ENCODE measurements around the gene EIF4EBP3. TPM values are rescaled to one million over a fixed set of nuclear protein-coding genes. Genes with fewer than 3 reads are reported as not detected.
A peak's percentile ranks its signal among the peaks of the same experiment; 100 is the strongest.

EIF4EBP3 gene
- total RNA-seq, 1 donor from 2014 or later: 9.2 TPM

DNA sequence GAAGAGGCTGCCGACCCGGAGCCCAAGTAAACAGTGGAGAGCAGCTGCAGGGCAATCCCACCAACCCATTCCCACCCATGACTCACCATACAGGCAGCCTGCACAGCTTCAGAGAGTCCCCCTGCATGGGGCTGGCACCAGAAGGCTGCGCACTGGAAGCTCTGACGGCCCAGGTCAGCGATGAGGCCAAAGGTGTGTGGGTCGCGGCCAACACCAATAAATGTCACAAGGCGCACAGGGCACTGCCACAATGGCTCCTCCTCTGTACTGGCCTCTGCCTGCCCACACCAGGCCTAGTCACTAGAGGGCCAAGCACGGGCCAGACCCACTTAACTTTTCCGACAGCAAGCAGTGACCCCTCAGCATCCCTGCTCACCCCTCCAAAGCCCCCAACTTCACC is 12.8 kb downstream of the EIF4EBP3 start:
- Mint-ChIP-seq H3K4me1 (ENCODE audit: low read depth) (peaks cover 31% of the 10 kb centered on the region), H3K9me3 (no peaks in the 10 kb centered on the region), H3K27me3 (ENCODE audit: low read depth) (no peaks in the 10 kb centered on the region), H3K36me3 (ENCODE audit: low read depth) (peaks cover 30% of the 10 kb centered on the region), H3K27ac (no peak overlapping the region), H3K4me3 (ENCODE audit: low read depth) (no peak overlapping the region)
- intact Hi-C loops (cut with micrococcal nuclease): no loop called here
- no peak for DNase-seq (ENCODE audit: low spot score)

DNA sequence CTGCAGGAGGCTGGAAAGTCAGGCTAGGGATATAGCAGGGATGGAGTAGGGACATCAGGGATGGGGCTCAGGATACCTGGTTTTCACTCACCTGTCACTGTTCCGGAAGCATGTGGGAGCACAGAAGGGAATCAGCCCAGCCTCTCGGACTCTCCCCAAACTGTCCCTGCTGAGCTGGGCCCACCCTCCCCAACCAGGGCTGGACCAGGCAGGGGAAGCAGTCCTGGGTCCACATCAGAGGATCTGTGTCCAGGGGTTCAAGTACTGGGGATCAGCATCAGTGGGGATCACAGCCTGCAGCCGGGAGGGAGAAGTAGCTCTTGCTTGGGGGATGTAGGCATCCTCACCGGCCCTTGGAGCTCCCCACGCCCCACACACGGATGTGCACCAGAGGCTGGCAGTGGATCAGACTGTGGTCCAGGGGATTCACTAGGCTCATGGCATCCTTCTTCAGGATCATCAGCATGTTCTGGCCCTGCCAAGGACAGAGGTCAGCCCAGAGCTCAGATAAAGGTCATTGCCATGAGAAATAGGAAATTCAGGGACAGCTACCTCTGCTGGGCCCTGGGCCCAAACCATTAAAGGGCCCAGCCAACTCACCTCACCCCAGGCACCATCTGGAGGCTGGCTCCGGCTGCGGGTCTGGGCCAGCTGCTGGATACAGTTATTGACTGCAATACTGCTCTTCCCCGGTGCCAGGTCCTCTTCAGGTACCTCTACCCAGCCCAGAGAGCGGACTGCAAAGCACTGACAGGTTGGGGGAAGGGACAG is 14.5 kb downstream of the EIF4EBP3 start:
- Mint-ChIP-seq H3K4me1 (ENCODE audit: low read depth) (peaks cover 29% of the 10 kb centered on the region), H3K36me3 (ENCODE audit: low read depth) (peaks cover 28% of the 10 kb centered on the region), H3K27me3 (ENCODE audit: low read depth) (no peaks in the 10 kb centered on the region), H3K27ac (no peak overlapping the region), H3K9me3 (no peaks in the 10 kb centered on the region), H3K4me3 (ENCODE audit: low read depth) (no peak overlapping the region)
- no peak for DNase-seq (ENCODE audit: low spot score)
- intact Hi-C loops (cut with micrococcal nuclease): no loop called here

DNA sequence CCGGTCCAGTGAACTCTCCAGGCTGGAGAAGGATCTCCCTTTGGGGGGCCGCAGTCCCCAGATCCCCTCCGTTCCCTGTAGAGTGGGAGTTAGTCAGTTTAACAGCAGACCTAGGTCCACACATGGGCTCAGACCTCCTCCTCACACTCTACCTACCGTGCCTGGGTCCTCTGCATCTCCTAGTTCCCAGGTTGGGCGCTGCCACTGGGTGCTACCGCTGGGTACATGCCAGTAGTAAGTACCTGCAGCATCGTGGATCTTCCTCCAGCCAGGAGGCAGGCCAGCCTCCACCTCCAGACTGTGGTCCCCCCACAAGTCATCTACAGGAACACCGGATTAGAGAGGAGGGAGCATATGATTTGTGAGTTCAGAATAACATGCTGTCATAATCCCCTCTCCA is 16.1 kb downstream of the EIF4EBP3 start:
- H3K27ac Mint-ChIP-seq: peak overlapping the region; percentile 89
- no peaks in the 10 kb centered on the region for H3K9me3 Mint-ChIP-seq
- peaks cover 25% of the 10 kb centered on the region for H3K4me1 Mint-ChIP-seq (ENCODE audit: low read depth)
- H3K4me3 Mint-ChIP-seq (ENCODE audit: low read depth): peak overlapping the region; percentile 96
- no peak for DNase-seq (ENCODE audit: low spot score)
- intact Hi-C loops (cut with micrococcal nuclease): no loop called here
- H3K27me3 Mint-ChIP-seq (ENCODE audit: low read depth): no peaks in the 10 kb centered on the region
- peaks cover 37% of the 10 kb centered on the region for H3K36me3 Mint-ChIP-seq (ENCODE audit: low read depth)

DNA sequence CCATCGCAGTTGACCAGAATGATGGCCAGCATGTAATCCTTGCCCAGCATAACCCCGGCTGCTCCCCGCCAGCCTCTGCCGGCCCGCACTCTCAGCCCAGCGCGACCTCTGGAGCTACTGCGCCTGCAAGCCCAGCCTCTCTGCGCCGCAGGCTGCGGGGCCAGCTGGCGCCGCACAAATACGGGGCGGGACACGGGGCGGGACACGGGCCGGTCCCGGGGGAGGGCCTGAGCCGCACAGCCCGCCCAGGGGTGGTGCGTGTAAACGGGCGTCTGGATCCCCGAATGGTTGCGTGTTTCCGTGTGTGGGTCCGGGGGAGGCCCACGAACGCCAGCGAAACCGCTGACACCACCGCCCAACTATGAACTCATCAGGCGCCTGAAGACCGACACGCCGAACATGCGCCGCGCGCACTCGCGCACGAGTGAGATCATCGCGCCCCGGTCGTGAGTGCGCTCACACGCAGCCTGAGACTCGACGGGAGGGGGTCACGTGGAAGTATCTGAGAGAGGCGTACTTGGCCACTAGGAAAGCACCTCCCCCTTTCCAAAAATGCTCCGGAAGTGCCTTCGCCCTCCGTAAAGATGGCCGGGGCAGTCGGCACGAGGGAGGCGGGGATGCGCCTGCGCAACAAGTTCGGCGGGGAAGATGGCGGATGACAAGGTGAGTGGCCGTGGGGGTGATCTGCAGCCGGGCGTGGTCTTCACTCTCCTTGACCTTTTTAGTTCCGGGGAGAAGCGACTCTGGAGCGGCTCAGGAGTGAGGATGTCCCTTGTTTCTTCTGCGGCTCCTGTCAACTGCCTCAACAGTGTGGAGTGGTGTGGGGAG is 16.9 kb downstream of the EIF4EBP3 start, which contains the start of the genes APBB3 and SLC35A4:
Gene APBB3 (minus strand): TSS at position 403 of the 828 bp plus-strand sequence. CDS start 353 bp downstream, at position 50.
Gene SLC35A4 (plus strand): TSS at position 633 of the 828 bp plus-strand sequence. CDS start 2,342 bp downstream, outside the sequence.
- Mint-ChIP-seq H3K27me3 (ENCODE audit: low read depth) (no peaks in the 10 kb centered on the region), H3K36me3 (ENCODE audit: low read depth) (peaks cover 39% of the 10 kb centered on the region), H3K9me3 (no peaks in the 10 kb centered on the region), H3K27ac (peak within 1 kb of the TSS; percentile 95), H3K4me1 (ENCODE audit: low read depth) (peaks cover 33% of the 10 kb centered on the region), H3K4me3 (ENCODE audit: low read depth) (peak within 1 kb of the TSS; percentile 96)
- peak; percentile 97 for DNase-seq (ENCODE audit: low spot score)
- intact Hi-C loops (cut with micrococcal nuclease): loop anchor here (1.0 kb wide), 4 partner anchors 8 to 163 kb away; partner anchors contain the start of genes ANKHD1, HARS1, HARS2 and TMCO6

DNA sequence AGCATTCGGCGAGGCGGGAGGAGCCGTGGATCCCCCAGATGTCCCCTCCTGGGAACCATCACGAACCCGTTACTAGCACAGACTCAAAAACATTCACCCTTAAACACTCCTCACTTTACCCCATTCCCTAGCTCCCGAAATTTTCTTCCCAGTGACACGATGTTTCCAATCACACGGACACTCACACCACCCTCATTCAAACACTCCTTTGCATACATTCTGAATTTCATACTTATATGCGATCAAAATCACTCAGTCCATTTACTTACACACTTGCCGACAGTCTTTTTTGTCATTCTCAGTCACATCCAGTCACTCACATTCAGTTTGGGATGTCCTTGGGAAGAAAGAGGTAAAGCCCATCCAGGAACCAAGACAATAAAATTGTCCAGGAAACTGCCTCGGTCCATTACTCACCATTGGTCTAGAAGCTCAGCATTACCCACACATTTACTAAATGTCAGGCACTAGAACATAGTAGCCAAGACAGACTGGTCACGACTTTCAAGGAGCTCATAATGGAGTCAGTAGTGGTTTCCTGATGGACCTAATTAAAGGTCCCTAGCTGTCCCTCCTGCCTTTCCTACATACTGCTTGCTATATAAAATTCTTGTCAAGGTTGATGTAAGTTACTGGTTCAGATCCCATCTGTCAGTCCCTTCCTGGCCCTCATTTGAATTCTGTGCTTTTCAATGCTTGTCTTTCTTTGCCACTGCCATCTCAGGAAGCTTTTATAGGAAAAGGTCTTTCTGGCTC is 17.7 kb downstream of the EIF4EBP3 start:
- Mint-ChIP-seq H3K9me3 (no peaks in the 10 kb centered on the region), H3K27ac (peak overlapping the region; percentile 95), H3K4me1 (ENCODE audit: low read depth) (peaks cover 38% of the 10 kb centered on the region), H3K36me3 (ENCODE audit: low read depth) (peaks cover 42% of the 10 kb centered on the region), H3K27me3 (ENCODE audit: low read depth) (no peaks in the 10 kb centered on the region), H3K4me3 (ENCODE audit: low read depth) (peak overlapping the region; percentile 96)
- no peak for DNase-seq (ENCODE audit: low spot score)
- intact Hi-C loops (cut with micrococcal nuclease): no loop called here

DNA sequence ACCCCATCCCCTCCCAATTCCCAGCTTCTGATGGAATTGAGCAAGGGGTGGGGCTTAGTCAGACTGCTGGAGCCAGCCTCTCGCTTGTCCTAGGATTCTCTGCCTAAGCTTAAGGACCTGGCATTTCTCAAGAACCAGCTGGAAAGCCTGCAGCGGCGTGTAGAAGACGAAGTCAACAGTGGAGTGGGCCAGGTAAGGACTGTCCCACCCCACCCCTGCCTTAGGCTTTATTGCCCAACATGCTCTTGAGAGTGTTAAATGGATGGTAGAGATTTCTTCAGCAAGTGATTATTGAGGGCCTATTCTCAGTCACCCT is 18.3 kb downstream of the EIF4EBP3 start:
- Mint-ChIP-seq H3K36me3 (ENCODE audit: low read depth) (peaks cover 42% of the 10 kb centered on the region), H3K27me3 (ENCODE audit: low read depth) (no peaks in the 10 kb centered on the region), H3K4me3 (ENCODE audit: low read depth) (peak overlapping the region; percentile 96), H3K9me3 (no peaks in the 10 kb centered on the region), H3K27ac (peak overlapping the region; percentile 95), H3K4me1 (ENCODE audit: low read depth) (peaks cover 41% of the 10 kb centered on the region)
- no peak for DNase-seq (ENCODE audit: low spot score)
- intact Hi-C loops (cut with micrococcal nuclease): no loop called here

DNA sequence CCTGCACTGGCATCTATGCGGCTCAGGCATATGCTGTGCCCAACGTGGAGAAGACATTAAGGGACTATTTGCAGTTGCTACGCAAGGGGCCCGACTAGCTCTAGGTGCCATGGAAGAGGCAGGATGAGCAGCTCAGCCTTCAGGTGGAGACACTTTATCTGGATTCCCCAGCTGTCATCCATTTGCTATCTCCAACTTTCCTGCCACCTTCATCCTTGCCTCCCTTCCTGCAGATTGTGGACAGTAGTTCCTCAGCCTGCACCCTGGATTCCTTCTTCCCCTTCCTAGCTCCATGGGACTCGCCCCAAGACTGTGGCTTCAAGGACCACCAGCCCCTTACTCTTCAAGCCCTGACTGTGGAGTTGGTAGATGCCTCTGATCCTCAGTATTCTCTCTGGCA is 19.2 kb downstream of the EIF4EBP3 start:
- intact Hi-C loops (cut with micrococcal nuclease): no loop called here
- no peaks in the 10 kb centered on the region for H3K9me3 Mint-ChIP-seq
- peak overlapping the region; percentile 35 for H3K4me3 Mint-ChIP-seq (ENCODE audit: low read depth)
- H3K27me3 Mint-ChIP-seq (ENCODE audit: low read depth): no peaks in the 10 kb centered on the region
- H3K4me1 Mint-ChIP-seq (ENCODE audit: low read depth): peaks cover 41% of the 10 kb centered on the region
- DNase-seq (ENCODE audit: low spot score): no peak
- H3K36me3 Mint-ChIP-seq (ENCODE audit: low read depth): peaks cover 38% of the 10 kb centered on the region
- no peak overlapping the region for H3K27ac Mint-ChIP-seq

DNA sequence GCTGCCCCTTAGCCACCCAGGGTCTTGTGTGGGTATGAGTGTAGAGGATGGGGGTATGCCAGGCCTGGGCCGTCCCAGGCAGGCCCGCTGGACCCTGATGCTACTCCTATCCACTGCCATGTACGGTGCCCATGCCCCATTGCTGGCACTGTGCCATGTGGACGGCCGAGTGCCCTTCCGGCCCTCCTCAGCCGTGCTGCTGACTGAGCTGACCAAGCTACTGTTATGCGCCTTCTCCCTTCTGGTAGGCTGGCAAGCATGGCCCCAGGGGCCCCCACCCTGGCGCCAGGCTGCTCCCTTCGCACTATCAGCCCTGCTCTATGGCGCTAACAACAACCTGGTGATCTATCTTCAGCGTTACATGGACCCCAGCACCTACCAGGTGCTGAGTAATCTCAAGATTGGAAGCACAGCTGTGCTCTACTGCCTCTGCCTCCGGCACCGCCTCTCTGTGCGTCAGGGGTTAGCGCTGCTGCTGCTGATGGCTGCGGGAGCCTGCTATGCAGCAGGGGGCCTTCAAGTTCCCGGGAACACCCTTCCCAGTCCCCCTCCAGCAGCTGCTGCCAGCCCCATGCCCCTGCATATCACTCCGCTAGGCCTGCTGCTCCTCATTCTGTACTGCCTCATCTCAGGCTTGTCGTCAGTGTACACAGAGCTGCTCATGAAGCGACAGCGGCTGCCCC is 19.8 kb downstream of the EIF4EBP3 start:
- peaks cover 38% of the 10 kb centered on the region for H3K36me3 Mint-ChIP-seq (ENCODE audit: low read depth)
- intact Hi-C loops (cut with micrococcal nuclease): no loop called here
- no peaks in the 10 kb centered on the region for H3K27me3 Mint-ChIP-seq (ENCODE audit: low read depth)
- peak overlapping the region; percentile 26 for H3K4me3 Mint-ChIP-seq (ENCODE audit: low read depth)
- no peak for DNase-seq (ENCODE audit: low spot score)
- H3K4me1 Mint-ChIP-seq (ENCODE audit: low read depth): peaks cover 41% of the 10 kb centered on the region
- H3K9me3 Mint-ChIP-seq: no peaks in the 10 kb centered on the region
- H3K27ac Mint-ChIP-seq: no peak overlapping the region

DNA sequence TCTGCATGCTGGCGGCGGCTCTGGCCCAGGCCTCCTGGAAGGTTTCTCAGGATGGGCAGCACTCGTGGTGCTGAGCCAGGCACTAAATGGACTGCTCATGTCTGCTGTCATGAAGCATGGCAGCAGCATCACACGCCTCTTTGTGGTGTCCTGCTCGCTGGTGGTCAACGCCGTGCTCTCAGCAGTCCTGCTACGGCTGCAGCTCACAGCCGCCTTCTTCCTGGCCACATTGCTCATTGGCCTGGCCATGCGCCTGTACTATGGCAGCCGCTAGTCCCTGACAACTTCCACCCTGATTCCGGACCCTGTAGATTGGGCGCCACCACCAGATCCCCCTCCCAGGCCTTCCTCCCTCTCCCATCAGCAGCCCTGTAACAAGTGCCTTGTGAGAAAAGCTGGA is 20.4 kb downstream of the EIF4EBP3 start:
- intact Hi-C loops (cut with micrococcal nuclease): no loop called here
- peak overlapping the region; percentile 26 for H3K4me3 Mint-ChIP-seq (ENCODE audit: low read depth)

DNA sequence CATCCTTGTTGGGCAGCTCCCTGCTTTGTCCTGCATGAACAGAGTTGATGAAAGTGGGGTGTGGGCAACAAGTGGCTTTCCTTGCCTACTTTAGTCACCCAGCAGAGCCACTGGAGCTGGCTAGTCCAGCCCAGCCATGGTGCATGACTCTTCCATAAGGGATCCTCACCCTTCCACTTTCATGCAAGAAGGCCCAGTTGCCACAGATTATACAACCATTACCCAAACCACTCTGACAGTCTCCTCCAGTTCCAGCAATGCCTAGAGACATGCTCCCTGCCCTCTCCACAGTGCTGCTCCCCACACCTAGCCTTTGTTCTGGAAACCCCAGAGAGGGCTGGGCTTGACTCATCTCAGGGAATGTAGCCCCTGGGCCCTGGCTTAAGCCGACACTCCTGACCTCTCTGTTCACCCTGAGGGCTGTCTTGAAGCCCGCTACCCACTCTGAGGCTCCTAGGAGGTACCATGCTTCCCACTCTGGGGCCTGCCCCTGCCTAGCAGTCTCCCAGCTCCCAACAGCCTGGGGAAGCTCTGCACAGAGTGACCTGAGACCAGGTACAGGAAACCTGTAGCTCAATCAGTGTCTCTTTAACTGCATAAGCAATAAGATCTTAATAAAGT is 21.1 kb downstream of the EIF4EBP3 start:
- intact Hi-C loops (cut with micrococcal nuclease): no loop called here
- no peak overlapping the region for H3K4me3 Mint-ChIP-seq (ENCODE audit: low read depth)
- peak overlapping the region; percentile 87 for H3K27ac Mint-ChIP-seq
- DNase-seq (ENCODE audit: low spot score): no peak
- H3K9me3 Mint-ChIP-seq: no peaks in the 10 kb centered on the region
- peaks cover 38% of the 10 kb centered on the region for H3K4me1 Mint-ChIP-seq (ENCODE audit: low read depth)
- no peaks in the 10 kb centered on the region for H3K27me3 Mint-ChIP-seq (ENCODE audit: low read depth)
- H3K36me3 Mint-ChIP-seq (ENCODE audit: low read depth): peaks cover 38% of the 10 kb centered on the region

More for the DNA sequence above, 20.4 kb downstream of the EIF4EBP3 start:
- H3K27ac Mint-ChIP-seq: no peak overlapping the region
- H3K4me1 Mint-ChIP-seq (ENCODE audit: low read depth): peaks cover 38% of the 10 kb centered on the region
- H3K36me3 Mint-ChIP-seq (ENCODE audit: low read depth): peaks cover 38% of the 10 kb centered on the region
- no peak for DNase-seq (ENCODE audit: low spot score)
- no peaks in the 10 kb centered on the region for H3K27me3 Mint-ChIP-seq (ENCODE audit: low read depth)
- H3K9me3 Mint-ChIP-seq: no peaks in the 10 kb centered on the region

DNA sequence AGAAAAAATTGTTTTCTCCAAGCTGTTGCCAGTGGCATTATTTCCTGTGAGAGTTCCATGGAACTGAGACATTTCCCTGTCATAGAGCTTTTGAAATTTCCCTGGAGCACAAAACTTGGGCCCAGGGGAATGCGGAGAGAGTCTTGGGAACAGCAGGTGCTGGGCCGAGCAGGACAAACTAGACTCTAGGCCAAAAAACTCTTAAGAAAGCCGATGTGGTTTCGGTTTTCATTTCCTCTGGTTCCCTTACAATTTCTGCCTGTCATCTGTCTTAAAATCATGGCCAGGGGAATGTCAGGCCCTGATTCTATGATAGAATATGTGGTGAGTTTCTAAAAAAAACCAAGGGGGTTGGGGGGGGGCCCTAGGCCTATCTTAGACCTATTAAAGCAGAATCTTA is 21.7 kb downstream of the EIF4EBP3 start:
- Mint-ChIP-seq H3K9me3 (no peaks in the 10 kb centered on the region), H3K36me3 (ENCODE audit: low read depth) (peaks cover 38% of the 10 kb centered on the region), H3K4me1 (ENCODE audit: low read depth) (peaks cover 35% of the 10 kb centered on the region), H3K4me3 (ENCODE audit: low read depth) (peak overlapping the region; percentile 56), H3K27me3 (ENCODE audit: low read depth) (no peaks in the 10 kb centered on the region), H3K27ac (peak overlapping the region; percentile 87)
- no peak for DNase-seq (ENCODE audit: low spot score)
- intact Hi-C loops (cut with micrococcal nuclease): no loop called here

DNA sequence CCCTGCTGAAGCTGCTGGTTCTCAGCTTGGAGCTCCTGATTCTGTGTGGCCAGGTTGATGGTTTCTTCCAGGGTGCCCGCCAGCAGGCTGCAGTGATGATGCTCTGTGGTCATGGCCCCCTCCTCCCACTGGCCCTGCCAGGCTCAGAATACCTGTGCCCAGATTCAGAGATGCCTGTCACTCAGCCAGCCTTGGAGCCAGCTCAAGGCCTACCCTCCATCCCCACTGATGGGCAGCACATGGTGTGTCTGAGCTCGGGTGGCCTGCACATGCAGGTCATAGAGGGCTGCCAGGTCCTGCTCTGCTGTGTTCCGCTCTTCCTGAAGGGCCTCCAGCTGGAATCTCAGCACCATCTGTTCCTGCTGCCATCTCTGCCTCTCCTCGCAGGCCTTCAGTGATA is 22.6 kb downstream of the EIF4EBP3 start:
- Mint-ChIP-seq H3K9me3 (no peaks in the 10 kb centered on the region), H3K4me1 (ENCODE audit: low read depth) (peaks cover 32% of the 10 kb centered on the region), H3K27me3 (ENCODE audit: low read depth) (no peaks in the 10 kb centered on the region), H3K27ac (peak overlapping the region; percentile 65), H3K36me3 (ENCODE audit: low read depth) (peaks cover 32% of the 10 kb centered on the region), H3K4me3 (ENCODE audit: low read depth) (no peak overlapping the region)
- intact Hi-C loops (cut with micrococcal nuclease): no loop called here
- no peak for DNase-seq (ENCODE audit: low spot score)
